Measurements from ENCODE around the gene TNFRSF13B. TPM values are rescaled to one million over a fixed set of nuclear protein-coding genes. Genes with fewer than 3 reads are reported as not detected.

TNFRSF13B gene
- total RNA-seq, 2 donors from 2014 or later: 0.97 to 1.6 TPM

DNA sequence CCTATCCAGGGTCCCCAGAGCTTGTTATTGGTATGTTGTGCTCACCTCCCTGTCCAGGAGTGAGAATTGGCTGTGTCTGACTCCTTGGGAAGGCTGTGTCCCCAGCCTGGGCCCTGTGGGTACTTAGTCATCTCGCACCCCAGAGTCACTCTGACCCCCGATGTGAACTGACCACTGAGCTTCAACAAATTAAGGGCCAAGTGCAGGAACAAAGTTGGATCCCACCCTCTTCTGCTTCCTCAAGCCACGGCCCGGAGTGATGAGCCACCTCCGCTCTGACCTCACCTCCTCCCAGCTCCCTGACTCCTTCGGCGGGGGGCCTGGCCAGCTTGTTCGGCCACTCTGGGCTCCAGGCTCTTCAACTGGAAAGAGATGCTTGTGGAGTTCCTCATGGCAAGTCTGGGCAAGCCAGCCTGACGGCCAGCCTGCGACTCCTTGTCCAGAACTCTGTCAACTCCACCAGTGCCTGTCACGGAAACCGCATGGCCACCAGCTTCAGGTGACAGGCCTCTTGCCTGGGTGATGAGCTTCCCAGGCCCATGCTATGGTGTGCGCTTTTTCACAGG lies 48.1 kb upstream of the TNFRSF13B start:
- no peaks in the 10 kb centered on the region for H3K36me3 Mint-ChIP-seq (ENCODE audit: low read depth)
- no peaks in the 10 kb centered on the region for H3K27me3 ChIP-seq (ENCODE audit: control insufficient read depth, insufficient read depth, low read length, poor library complexity, severe bottlenecking)
- H3K4me3 Mint-ChIP-seq: no peak overlapping the region
- no peaks in the 10 kb centered on the region for H3K9me3 Mint-ChIP-seq
- no peak overlapping the region for H3K4me3 ChIP-seq (ENCODE audit: low read length)
- 93 to 98% methylated on average over 5 to 13 of the region's 13 CpGs for WGBS, 2 experiments (ENCODE audit: insufficient coverage in 1 of 2, insufficient read length in 1 of 2)
- DNase-seq: no peak
- H3K4me1 Mint-ChIP-seq: peaks cover 4% of the 10 kb centered on the region
- H3K27me3 Mint-ChIP-seq (ENCODE audit: insufficient read depth): no peaks in the 10 kb centered on the region
- H3K9ac ChIP-seq (ENCODE audit: extremely low read depth, low read length, poor library complexity, severe bottlenecking): no peak overlapping the region
- H3K4me1 ChIP-seq (ENCODE audit: control insufficient read depth, insufficient read depth, low read length): no peaks in the 10 kb centered on the region
- TF ChIP-seq, protein P1, sequence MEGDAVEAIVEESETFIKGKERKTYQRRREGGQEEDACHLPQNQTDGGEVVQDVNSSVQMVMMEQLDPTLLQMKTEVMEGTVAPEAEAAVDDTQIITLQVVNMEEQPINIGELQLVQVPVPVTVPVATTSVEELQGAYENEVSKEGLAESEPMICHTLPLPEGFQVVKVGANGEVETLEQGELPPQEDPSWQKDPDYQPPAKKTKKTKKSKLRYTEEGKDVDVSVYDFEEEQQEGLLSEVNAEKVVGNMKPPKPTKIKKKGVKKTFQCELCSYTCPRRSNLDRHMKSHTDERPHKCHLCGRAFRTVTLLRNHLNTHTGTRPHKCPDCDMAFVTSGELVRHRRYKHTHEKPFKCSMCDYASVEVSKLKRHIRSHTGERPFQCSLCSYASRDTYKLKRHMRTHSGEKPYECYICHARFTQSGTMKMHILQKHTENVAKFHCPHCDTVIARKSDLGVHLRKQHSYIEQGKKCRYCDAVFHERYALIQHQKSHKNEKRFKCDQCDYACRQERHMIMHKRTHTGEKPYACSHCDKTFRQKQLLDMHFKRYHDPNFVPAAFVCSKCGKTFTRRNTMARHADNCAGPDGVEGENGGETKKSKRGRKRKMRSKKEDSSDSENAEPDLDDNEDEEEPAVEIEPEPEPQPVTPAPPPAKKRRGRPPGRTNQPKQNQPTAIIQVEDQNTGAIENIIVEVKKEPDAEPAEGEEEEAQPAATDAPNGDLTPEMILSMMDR (conservative IDR thresholded peaks at IDR 0.05): no peak
- H3K36me3 ChIP-seq (ENCODE audit: control insufficient read depth, insufficient read depth, low read length): no peaks in the 10 kb centered on the region
- no peaks in the 10 kb centered on the region for H3K9me3 ChIP-seq (ENCODE audit: control insufficient read depth, low read length)
- H3K27ac ChIP-seq (ENCODE audit: low read depth, low read length): no peak overlapping the region
- peak overlapping the region; percentile 26 for H3K27ac Mint-ChIP-seq

DNA sequence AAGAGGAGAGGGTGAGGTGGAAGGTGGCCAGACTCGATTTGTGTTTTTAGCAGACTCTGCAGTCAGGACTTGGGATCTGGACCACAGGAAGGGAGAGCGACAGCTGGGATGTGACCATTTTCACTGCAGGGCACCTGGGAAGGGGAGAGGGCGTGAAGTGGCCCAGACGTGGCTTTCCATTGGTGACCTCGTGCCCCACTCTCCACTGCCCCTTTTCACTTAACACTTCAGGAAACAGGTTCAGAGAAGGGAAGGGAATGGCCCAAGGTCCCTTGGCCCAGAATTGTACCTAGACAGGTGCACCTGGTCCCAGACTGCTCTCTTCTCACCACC lies 47.5 kb upstream of the TNFRSF13B start:
- no peaks in the 10 kb centered on the region for H3K27me3 ChIP-seq (ENCODE audit: control insufficient read depth, insufficient read depth, low read length, poor library complexity, severe bottlenecking)
- H3K9me3 Mint-ChIP-seq: no peaks in the 10 kb centered on the region
- TF ChIP-seq, protein P1 (conservative IDR thresholded peaks at IDR 0.05): no peak
- H3K9ac ChIP-seq (ENCODE audit: extremely low read depth, low read length, poor library complexity, severe bottlenecking): no peak overlapping the region
- no peak overlapping the region for H3K27ac ChIP-seq (ENCODE audit: low read depth, low read length)
- H3K4me3 ChIP-seq (ENCODE audit: low read length): no peak overlapping the region
- no peaks in the 10 kb centered on the region for H3K36me3 Mint-ChIP-seq (ENCODE audit: low read depth)
- H3K9me3 ChIP-seq (ENCODE audit: control insufficient read depth, low read length): no peaks in the 10 kb centered on the region
- no peak overlapping the region for H3K4me3 Mint-ChIP-seq
- H3K4me1 Mint-ChIP-seq: peaks cover 4% of the 10 kb centered on the region
- H3K27ac Mint-ChIP-seq: peak overlapping the region; percentile 26
- no peaks in the 10 kb centered on the region for H3K27me3 Mint-ChIP-seq (ENCODE audit: insufficient read depth)
- no peaks in the 10 kb centered on the region for H3K4me1 ChIP-seq (ENCODE audit: control insufficient read depth, insufficient read depth, low read length)
- WGBS, 2 experiments (ENCODE audit: insufficient coverage in 1 of 2, insufficient read length in 1 of 2): 92 to 95% methylated on average over 2 to 5 of the region's 5 CpGs
- peak; percentile 52 for DNase-seq
- H3K36me3 ChIP-seq (ENCODE audit: control insufficient read depth, insufficient read depth, low read length): no peaks in the 10 kb centered on the region

DNA sequence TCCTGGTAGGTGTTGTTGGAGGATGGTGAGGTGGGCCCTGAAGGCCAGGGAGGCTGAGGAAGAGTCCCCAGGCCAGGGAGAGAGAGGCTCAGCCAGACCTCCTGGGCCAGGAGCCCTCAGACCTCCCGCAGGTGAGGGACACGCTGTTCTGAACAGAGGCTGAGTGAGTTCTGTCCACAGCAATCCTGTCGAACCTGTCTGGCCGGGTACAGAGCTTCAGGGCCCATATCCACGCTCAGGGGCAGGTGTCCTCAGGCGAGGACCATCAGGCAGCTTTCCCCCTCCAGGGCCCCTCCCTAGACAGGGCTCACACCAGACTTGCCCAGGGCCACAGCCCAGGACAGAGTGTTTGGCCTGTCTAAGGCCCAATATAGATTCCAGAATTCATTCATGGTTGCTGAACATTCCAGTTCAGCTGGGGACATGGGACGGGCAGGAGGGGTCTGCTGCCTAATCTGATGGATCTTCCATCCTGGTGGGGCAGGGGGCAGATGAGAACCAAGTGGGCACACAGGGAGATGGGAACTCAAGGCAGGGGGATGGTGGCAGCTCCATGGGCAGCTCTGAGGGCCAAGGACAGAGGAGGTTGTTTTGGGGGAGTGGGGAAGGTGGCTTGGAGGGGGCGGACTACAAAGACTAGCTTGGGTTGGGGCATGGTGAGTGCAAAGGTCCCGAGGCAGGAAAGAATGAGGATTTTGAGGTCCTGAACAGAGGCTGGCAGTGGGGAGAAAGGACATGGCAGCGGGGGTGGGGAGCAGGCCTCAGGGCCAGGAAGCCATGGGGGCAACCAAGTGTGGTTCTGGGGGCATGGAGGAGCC lies 46.9 kb upstream of the TNFRSF13B start:
- Mint-ChIP-seq H3K27me3 (ENCODE audit: insufficient read depth) (peaks cover 3% of the 10 kb centered on the region), H3K36me3 (ENCODE audit: low read depth) (no peaks in the 10 kb centered on the region), H3K9me3 (no peaks in the 10 kb centered on the region), H3K4me3 (no peak overlapping the region), H3K4me1 (peaks cover 4% of the 10 kb centered on the region), H3K27ac (peak overlapping the region; percentile 62)
- no peak overlapping the region for H3K27ac ChIP-seq (ENCODE audit: low read depth, low read length)
- no peak overlapping the region for H3K4me3 ChIP-seq (ENCODE audit: low read length)
- no peak overlapping the region for H3K9ac ChIP-seq (ENCODE audit: extremely low read depth, low read length, poor library complexity, severe bottlenecking)
- no peaks in the 10 kb centered on the region for H3K9me3 ChIP-seq (ENCODE audit: control insufficient read depth, low read length)
- TF ChIP-seq, protein P1 (conservative IDR thresholded peaks at IDR 0.05): no peak
- H3K27me3 ChIP-seq (ENCODE audit: control insufficient read depth, insufficient read depth, low read length, poor library complexity, severe bottlenecking): no peaks in the 10 kb centered on the region
- WGBS, 2 experiments (ENCODE audit: insufficient coverage in 1 of 2, insufficient read length in 1 of 2): 92 to 93% methylated on average over 4 to 10 of the region's 10 CpGs
- no peaks in the 10 kb centered on the region for H3K4me1 ChIP-seq (ENCODE audit: control insufficient read depth, insufficient read depth, low read length)
- H3K36me3 ChIP-seq (ENCODE audit: control insufficient read depth, insufficient read depth, low read length): no peaks in the 10 kb centered on the region
- DNase-seq: peak; percentile 58

Measured in endodermal cell (in vitro differentiated cells).